ENCODE measurements around the gene FGD6.

Gene FGD6

GRCh38 chr12:95214466-95214865, 2.8 kb downstream of the FGD6 start:
- no peak for DNase-seq (ENCODE audit: low read depth)
- no peak overlapping the region for H3K4me3 ChIP-seq (replicated peaks; ENCODE audit: low read depth, low read length)
- TF ChIP-seq CTCF (IDR thresholded peaks at IDR 0.05; ENCODE audit: low read length, missing control alignments), result no peak

- no peak overlapping the region for H3K4me3 ChIP-seq (replicated peaks; ENCODE audit: low read depth, low read length)
- no peak for DNase-seq (ENCODE audit: low read depth)
- no peak for TF ChIP-seq CTCF (IDR thresholded peaks at IDR 0.05; ENCODE audit: low read length, missing control alignments)
Observed at GRCh38 chr12:95213928-95214327, 3.3 kb downstream of the FGD6 start.

GRCh38 chr12:95213119-95213518, 4.1 kb downstream of the FGD6 start:
- H3K4me3 ChIP-seq (replicated peaks; ENCODE audit: low read depth, low read length), result no peak overlapping the region
- no peak for DNase-seq (ENCODE audit: low read depth)
- TF ChIP-seq CTCF (IDR thresholded peaks at IDR 0.05; ENCODE audit: low read length, missing control alignments), result no peak

GRCh38 chr12:95212586-95212985, 4.7 kb downstream of the FGD6 start:
- H3K4me3 ChIP-seq (replicated peaks; ENCODE audit: low read depth, low read length), result no peak overlapping the region
- no peak for TF ChIP-seq CTCF (IDR thresholded peaks at IDR 0.05; ENCODE audit: low read length, missing control alignments)
- peak; percentile 49 for DNase-seq (ENCODE audit: low read depth)

GRCh38 chr12:95208678-95209077, 8.6 kb downstream of the FGD6 start:
- no peak overlapping the region for H3K4me3 ChIP-seq (replicated peaks; ENCODE audit: low read depth, low read length)
- DNase-seq (ENCODE audit: low read depth), result no peak
- no peak for TF ChIP-seq CTCF (IDR thresholded peaks at IDR 0.05; ENCODE audit: low read length, missing control alignments)

- no peak for TF ChIP-seq CTCF (IDR thresholded peaks at IDR 0.05; ENCODE audit: low read length, missing control alignments)
- no peak for DNase-seq (ENCODE audit: low read depth)
- no peak overlapping the region for H3K4me3 ChIP-seq (replicated peaks; ENCODE audit: low read depth, low read length)
Observed at GRCh38 chr12:95207407-95207806, 9.9 kb downstream of the FGD6 start.

GRCh38 chr12:95206916-95207315, 10.4 kb downstream of the FGD6 start:
- no peak for TF ChIP-seq CTCF (IDR thresholded peaks at IDR 0.05; ENCODE audit: low read length, missing control alignments)
- DNase-seq (ENCODE audit: low read depth), result no peak
- no peak overlapping the region for H3K4me3 ChIP-seq (replicated peaks; ENCODE audit: low read depth, low read length)
